Measurements from ENCODE around the gene LRCH1. TPM values are rescaled to one million over a fixed set of nuclear protein-coding genes. Genes with fewer than 3 reads are reported as not detected.

The LRCH1 gene
- total RNA-seq, 1 donor from 2014 or later: 21.8 TPM

Other genes starting within 250 kb of the LRCH1 start
- gene RUBCNL, start 165.9 kb upstream of the LRCH1 start, total RNA-seq: under 0.01 and 0.05 TPM in 2 replicates
- gene ESD, start 244.0 kb downstream of the LRCH1 start, total RNA-seq: 89.7 and 94.1 TPM in 2 replicates